ENCODE measurements around the gene RERE.
"Not testable (repeated sequence)": the region's sequence is repeated elsewhere in the genome, so short reads cannot be mapped to it uniquely, and the experiment has no call there.

The RERE gene

GRCh38 chr1:8388732-8389562 is 428.5 kb downstream of the RERE start:
- no peak for DNase-seq (ENCODE audit: low read depth in 1 of 2, low spot score in 1 of 2)
- no peak for TF ChIP-seq JUND (IDR thresholded peaks at IDR 0.05; ENCODE audit: low read depth)
- in situ Hi-C loops (cut with HindIII; ENCODE audit: low pct_unique_long_range_greater_than_20kb, low sequenced_read_pairs), result no loop called here

GRCh38 chr1:8386247-8386646 is 431.2 kb downstream of the RERE start:
- no peak for DNase-seq (ENCODE audit: low read depth in 1 of 2, low spot score in 1 of 2)
- in situ Hi-C loops (cut with HindIII; ENCODE audit: low pct_unique_long_range_greater_than_20kb, low sequenced_read_pairs), result no loop called here
- TF ChIP-seq JUND (IDR thresholded peaks at IDR 0.05; ENCODE audit: low read depth), result no peak

- in situ Hi-C loops (cut with HindIII; ENCODE audit: low pct_unique_long_range_greater_than_20kb, low sequenced_read_pairs), result no loop called here
- no peak for DNase-seq (ENCODE audit: low read depth in 1 of 2, low spot score in 1 of 2)
Measured at GRCh38 chr1:8384577-8384976, 432.9 kb downstream of the RERE start.

GRCh38 chr1:8384088-8384487 is 433.4 kb downstream of the RERE start:
- DNase-seq (ENCODE audit: low read depth in 1 of 2, low spot score in 1 of 2), result no peak
- in situ Hi-C loops (cut with HindIII; ENCODE audit: low pct_unique_long_range_greater_than_20kb, low sequenced_read_pairs), result no loop called here
- no peak for TF ChIP-seq JUND (IDR thresholded peaks at IDR 0.05; ENCODE audit: low read depth)

More at GRCh38 chr1:8384577-8384976, 432.9 kb downstream of the RERE start:
- no peak for TF ChIP-seq JUND (IDR thresholded peaks at IDR 0.05; ENCODE audit: low read depth)

GRCh38 chr1:8382608-8383505 is 434.6 kb downstream of the RERE start:
- in situ Hi-C loops (cut with HindIII; ENCODE audit: low pct_unique_long_range_greater_than_20kb, low sequenced_read_pairs), result no loop called here
- DNase-seq (ENCODE audit: low read depth in 1 of 2, low spot score in 1 of 2), result no peak
- TF ChIP-seq JUND (IDR thresholded peaks at IDR 0.05; ENCODE audit: low read depth), result no peak

- DNase-seq (ENCODE audit: low read depth in 1 of 2, low spot score in 1 of 2), result no peak
- in situ Hi-C loops (cut with HindIII; ENCODE audit: low pct_unique_long_range_greater_than_20kb, low sequenced_read_pairs), result no loop called here
- TF ChIP-seq JUND (IDR thresholded peaks at IDR 0.05; ENCODE audit: low read depth), result no peak
Measured at GRCh38 chr1:8382051-8382505, 435.4 kb downstream of the RERE start.

- in situ Hi-C loops (cut with HindIII; ENCODE audit: low pct_unique_long_range_greater_than_20kb, low sequenced_read_pairs), result no loop called here
- no peak for TF ChIP-seq JUND (IDR thresholded peaks at IDR 0.05; ENCODE audit: low read depth)
- no peak for DNase-seq (ENCODE audit: low read depth in 1 of 2, low spot score in 1 of 2)
Measured at GRCh38 chr1:8381618-8382017, 435.8 kb downstream of the RERE start.

GRCh38 chr1:8380310-8380709 is 437.1 kb downstream of the RERE start:
- DNase-seq (ENCODE audit: low read depth in 1 of 2, low spot score in 1 of 2); in situ Hi-C loops (cut with HindIII; ENCODE audit: low pct_unique_long_range_greater_than_20kb, low sequenced_read_pairs): not testable (repeated sequence)

- in situ Hi-C loops (cut with HindIII; ENCODE audit: low pct_unique_long_range_greater_than_20kb, low sequenced_read_pairs), result no loop called here
- DNase-seq (ENCODE audit: low read depth in 1 of 2, low spot score in 1 of 2), result no peak
- no peak for TF ChIP-seq JUND (IDR thresholded peaks at IDR 0.05; ENCODE audit: low read depth)
Measured at GRCh38 chr1:8379513-8380186, 437.8 kb downstream of the RERE start.

- TF ChIP-seq JUND (IDR thresholded peaks at IDR 0.05; ENCODE audit: low read depth), result no peak
- in situ Hi-C loops (cut with HindIII; ENCODE audit: low pct_unique_long_range_greater_than_20kb, low sequenced_read_pairs), result no loop called here
Measured at GRCh38 chr1:8378981-8379470, 438.4 kb downstream of the RERE start.

GRCh38 chr1:8378178-8378577 is 439.3 kb downstream of the RERE start:
- in situ Hi-C loops (cut with HindIII; ENCODE audit: low pct_unique_long_range_greater_than_20kb, low sequenced_read_pairs), result no loop called here
- no peak for TF ChIP-seq JUND (IDR thresholded peaks at IDR 0.05; ENCODE audit: low read depth)

More at GRCh38 chr1:8378981-8379470, 438.4 kb downstream of the RERE start:
- no peak for DNase-seq (ENCODE audit: low read depth in 1 of 2, low spot score in 1 of 2)

GRCh38 chr1:8377271-8377981 is 440.0 kb downstream of the RERE start:
- no peak for DNase-seq (ENCODE audit: low read depth in 1 of 2, low spot score in 1 of 2)
- no peak for TF ChIP-seq JUND (IDR thresholded peaks at IDR 0.05; ENCODE audit: low read depth)
- in situ Hi-C loops (cut with HindIII; ENCODE audit: low pct_unique_long_range_greater_than_20kb, low sequenced_read_pairs), result no loop called here

More at GRCh38 chr1:8378178-8378577, 439.3 kb downstream of the RERE start:
- peak in 1 of 2 experiments; percentile 50 for DNase-seq (ENCODE audit: low read depth in 1 of 2, low spot score in 1 of 2)
